Stimulated activated CD8-positive, alpha-beta memory T cell treated with anti-CD3 and anti-CD28 coated beads, Interleukin-4, amount 100 ng/mL, for 1 hour (primary cell): ENCODE data around the gene CDKAL1.

ENCODE experiments used
- DNase-seq, 2 donors: peaks; one replicate each; pipeline ENCODE4 v3.0.0-alpha.2; 2020; ENCODE audit warnings: low read depth in 2 of 2, low spot score in 1 of 2

The CDKAL1 gene

GRCh38 chr6:20868397-20869096 is 334.3 kb downstream of the CDKAL1 start:
- DNase-seq = no peak

- DNase-seq = no peak
Observed at GRCh38 chr6:20870021-20870420, 335.8 kb downstream of the CDKAL1 start.

- no peak for DNase-seq
Observed at GRCh38 chr6:20870493-20870892, 336.2 kb downstream of the CDKAL1 start.

GRCh38 chr6:20873425-20874190 is 339.4 kb downstream of the CDKAL1 start:
- DNase-seq = no peak

- no peak for DNase-seq
Observed at GRCh38 chr6:20875369-20875963, 341.2 kb downstream of the CDKAL1 start.

- DNase-seq = no peak
Observed at GRCh38 chr6:20876036-20876435, 341.8 kb downstream of the CDKAL1 start.

- DNase-seq = no peak
Observed at GRCh38 chr6:20876561-20876960, 342.3 kb downstream of the CDKAL1 start.

GRCh38 chr6:20877008-20877937 is 343.0 kb downstream of the CDKAL1 start:
- no peak for DNase-seq

- no peak for DNase-seq
Observed at GRCh38 chr6:20879121-20879520, 344.9 kb downstream of the CDKAL1 start.

- DNase-seq = no peak
Observed at GRCh38 chr6:20879526-20879925, 345.3 kb downstream of the CDKAL1 start.

GRCh38 chr6:20881365-20881764 is 347.1 kb downstream of the CDKAL1 start:
- no peak for DNase-seq

- DNase-seq = no peak
Observed at GRCh38 chr6:20882014-20882413, 347.8 kb downstream of the CDKAL1 start.

- DNase-seq = no peak
Observed at GRCh38 chr6:20885076-20885475, 350.8 kb downstream of the CDKAL1 start.

- no peak for DNase-seq
Observed at GRCh38 chr6:20891161-20891560, 356.9 kb downstream of the CDKAL1 start.

- DNase-seq = no peak
Observed at GRCh38 chr6:20892365-20892764, 358.1 kb downstream of the CDKAL1 start.

GRCh38 chr6:20893412-20893811 is 359.2 kb downstream of the CDKAL1 start:
- no peak for DNase-seq

- DNase-seq = no peak
Observed at GRCh38 chr6:20900389-20901160, 366.3 kb downstream of the CDKAL1 start.

- DNase-seq = no peak
Observed at GRCh38 chr6:20905377-20905776, 371.1 kb downstream of the CDKAL1 start.

GRCh38 chr6:20906945-20907344 is 372.7 kb downstream of the CDKAL1 start:
- no peak for DNase-seq

GRCh38 chr6:20907486-20908071 is 373.3 kb downstream of the CDKAL1 start:
- no peak for DNase-seq
